ENCODE measurements around the gene ATP6V1G3. TPM values are rescaled to one million over a fixed set of nuclear protein-coding genes. Genes with fewer than 3 reads are reported as not detected.

ATP6V1G3 gene
- total RNA-seq, 3 donors from 2014 or later: not detected

- no peaks in the 10 kb centered on the region for H3K36me3 ChIP-seq (ENCODE audit: low read depth)
- H3K9me3 ChIP-seq: no peaks in the 10 kb centered on the region
- no peak overlapping the region for H3K4me3 ChIP-seq
- intact Hi-C loops (cut with DNase I, micrococcal nuclease): no loop called here
- no peaks in the 10 kb centered on the region for H3K4me1 ChIP-seq (ENCODE audit: low read depth)
- TF ChIP-seq, protein P1, sequence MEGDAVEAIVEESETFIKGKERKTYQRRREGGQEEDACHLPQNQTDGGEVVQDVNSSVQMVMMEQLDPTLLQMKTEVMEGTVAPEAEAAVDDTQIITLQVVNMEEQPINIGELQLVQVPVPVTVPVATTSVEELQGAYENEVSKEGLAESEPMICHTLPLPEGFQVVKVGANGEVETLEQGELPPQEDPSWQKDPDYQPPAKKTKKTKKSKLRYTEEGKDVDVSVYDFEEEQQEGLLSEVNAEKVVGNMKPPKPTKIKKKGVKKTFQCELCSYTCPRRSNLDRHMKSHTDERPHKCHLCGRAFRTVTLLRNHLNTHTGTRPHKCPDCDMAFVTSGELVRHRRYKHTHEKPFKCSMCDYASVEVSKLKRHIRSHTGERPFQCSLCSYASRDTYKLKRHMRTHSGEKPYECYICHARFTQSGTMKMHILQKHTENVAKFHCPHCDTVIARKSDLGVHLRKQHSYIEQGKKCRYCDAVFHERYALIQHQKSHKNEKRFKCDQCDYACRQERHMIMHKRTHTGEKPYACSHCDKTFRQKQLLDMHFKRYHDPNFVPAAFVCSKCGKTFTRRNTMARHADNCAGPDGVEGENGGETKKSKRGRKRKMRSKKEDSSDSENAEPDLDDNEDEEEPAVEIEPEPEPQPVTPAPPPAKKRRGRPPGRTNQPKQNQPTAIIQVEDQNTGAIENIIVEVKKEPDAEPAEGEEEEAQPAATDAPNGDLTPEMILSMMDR (IDR thresholded peaks at IDR 0.05): no peak
- DNase-seq (no peak), ATAC-seq (no peak)
Observed at GRCh38 chr1:198559362-198559761, 18.9 kb upstream of the ATP6V1G3 start.

DNA sequence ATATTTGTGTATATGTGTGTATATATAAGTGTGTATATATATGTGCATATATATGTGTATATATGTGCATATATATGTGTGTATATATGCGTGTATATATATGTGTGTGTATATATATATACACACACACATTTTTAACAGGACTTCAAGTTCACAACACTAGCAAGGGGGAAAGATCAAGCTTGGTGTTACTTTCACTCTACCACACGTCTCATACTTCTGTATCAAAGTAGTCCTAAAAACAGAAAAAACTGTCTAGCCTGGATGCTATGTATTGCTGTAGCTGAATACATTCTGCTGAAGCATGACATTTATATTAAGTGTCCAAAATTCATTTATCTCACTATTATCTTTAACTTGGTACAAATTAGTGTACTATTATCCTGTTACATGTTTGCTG is 17.9 kb upstream of the ATP6V1G3 start:
- no peak overlapping the region for H3K4me3 ChIP-seq
- H3K9me3 ChIP-seq: no peaks in the 10 kb centered on the region
- H3K4me1 ChIP-seq (ENCODE audit: low read depth): no peaks in the 10 kb centered on the region
- intact Hi-C loops (cut with DNase I, micrococcal nuclease): no loop called here
- ATAC-seq (no peak), DNase-seq (no peak)
- no peaks in the 10 kb centered on the region for H3K36me3 ChIP-seq (ENCODE audit: low read depth)
- TF ChIP-seq, protein P1 (IDR thresholded peaks at IDR 0.05): no peak

GRCh38 chr1:198556971-198557370 is 16.5 kb upstream of the ATP6V1G3 start:
- no peaks in the 10 kb centered on the region for H3K36me3 ChIP-seq (ENCODE audit: low read depth)
- H3K4me3 ChIP-seq: no peak overlapping the region
- TF ChIP-seq, protein P1 (IDR thresholded peaks at IDR 0.05): no peak
- intact Hi-C loops (cut with DNase I, micrococcal nuclease): no loop called here
- no peaks in the 10 kb centered on the region for H3K4me1 ChIP-seq (ENCODE audit: low read depth)
- ATAC-seq: peak; percentile 95
- H3K9me3 ChIP-seq: no peaks in the 10 kb centered on the region
- DNase-seq: peak in 2 of 3 donors; percentile 64 to 70

- ATAC-seq: no peak
- no peak for DNase-seq
- Histone ChIP-seq H3K4me3 (no peak overlapping the region), H3K36me3 (ENCODE audit: low read depth) (no peaks in the 10 kb centered on the region), H3K9me3 (no peaks in the 10 kb centered on the region), H3K4me1 (ENCODE audit: low read depth) (no peaks in the 10 kb centered on the region)
- intact Hi-C loops (cut with DNase I, micrococcal nuclease): no loop called here
- TF ChIP-seq, protein P1 (IDR thresholded peaks at IDR 0.05): no peak
Observed at GRCh38 chr1:198552668-198553416, 12.4 kb upstream of the ATP6V1G3 start.

- H3K4me1 ChIP-seq (ENCODE audit: low read depth): no peaks in the 10 kb centered on the region
- no peaks in the 10 kb centered on the region for H3K36me3 ChIP-seq (ENCODE audit: low read depth)
- no peaks in the 10 kb centered on the region for H3K9me3 ChIP-seq
- TF ChIP-seq, protein P1 (IDR thresholded peaks at IDR 0.05): no peak
- no peak overlapping the region for H3K4me3 ChIP-seq
- intact Hi-C loops (cut with DNase I, micrococcal nuclease): no loop called here
- ATAC-seq (no peak), DNase-seq (no peak)
Observed at GRCh38 chr1:198550941-198551524, 10.6 kb upstream of the ATP6V1G3 start.
